Mesothelial cell of epicardium (in vitro differentiated cells): ENCODE data around the gene ADGRF1. TPM values are rescaled to one million over a fixed set of nuclear protein-coding genes. Genes with fewer than 3 reads are reported as not detected.
A peak's percentile ranks its signal among the peaks of the same experiment; 100 is the strongest.
"Not testable (repeated sequence)": the region's sequence is repeated elsewhere in the genome, so short reads cannot be mapped to it uniquely, and the experiment has no call there.

ENCODE experiments used
- DNase-seq, 2 experiments: peaks; one replicate each; pipeline ENCODE4 v3.0.0; 2021; ENCODE audit warnings: low spot score in 2 of 2; ENCODE audit not compliant: unreplicated experiment in 2 of 2
- H3K27ac Mint-ChIP-seq: 2 replicates; pipeline ENCODE4 v1.8.0; 2021; ENCODE audit warnings: mixed read lengths
- H3K27me3 Mint-ChIP-seq: 2 replicates; pipeline ENCODE4 v1.8.0; 2021; ENCODE audit warnings: low read depth, mixed read lengths
- H3K36me3 Mint-ChIP-seq: 2 replicates; pipeline ENCODE4 v1.8.0; 2021; ENCODE audit warnings: mixed read lengths
- H3K4me1 Mint-ChIP-seq: 2 replicates; pipeline ENCODE4 v1.8.0; 2021; ENCODE audit warnings: mixed read lengths
- H3K4me3 Mint-ChIP-seq: 2 replicates; pipeline ENCODE4 v1.8.0; 2021; ENCODE audit warnings: mild to moderate bottlenecking, moderate library complexity, mixed read lengths
- H3K9me3 Mint-ChIP-seq: 2 replicates; pipeline ENCODE4 v1.8.0; 2021; ENCODE audit warnings: mixed read lengths
- total RNA-seq: library from RNA; stranded (reverse); gene quantifications from 3 replicates; pipeline ENCODE4 v1.2.1, GENCODE V29; 2021
- TF ChIP-seq, protein P1 (sequence below): fragments of 200-600 bp; sonication (generic); IDR thresholded peaks from one replicate; pipeline ENCODE4 v1.5.0; 2021; ENCODE audit warnings: antibody characterized with exemption; ENCODE audit not compliant: unreplicated experiment

The ADGRF1 gene
- total RNA-seq, 1 donor from 2014 or later: 1.4 TPM

DNA sequence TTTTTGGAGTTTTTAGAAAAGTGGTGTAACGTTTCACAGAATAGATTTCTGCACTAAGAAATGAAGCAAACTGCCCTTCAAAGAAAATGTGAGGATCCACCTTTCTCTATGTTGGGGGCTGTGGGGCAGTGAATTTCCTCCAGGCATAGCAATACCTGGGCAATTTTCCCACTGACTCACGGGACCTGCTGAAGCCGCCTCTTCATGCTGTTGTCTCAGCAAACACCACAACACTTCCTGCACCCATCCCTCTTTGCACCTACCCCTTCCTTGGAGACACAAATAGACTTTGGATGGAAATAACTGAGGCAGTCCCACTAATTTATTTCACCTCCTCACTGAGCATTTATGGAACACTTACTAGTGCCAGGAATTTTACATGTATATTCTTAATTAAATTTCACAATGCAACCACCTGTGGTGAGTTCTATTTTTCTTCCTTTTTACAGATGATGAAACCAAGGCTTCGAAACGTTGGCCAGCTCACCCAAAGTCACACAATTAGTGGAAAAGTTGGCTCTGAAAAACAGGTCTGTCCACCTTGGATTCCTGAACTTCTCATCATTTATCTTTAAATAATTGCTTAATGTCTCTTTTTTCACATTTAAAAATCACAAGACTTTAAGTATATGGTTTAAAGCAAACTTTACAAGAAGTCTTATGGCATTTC lies 17.2 kb upstream of the ADGRF1 start:
- no peaks in the 10 kb centered on the region for H3K27me3 Mint-ChIP-seq
- peaks cover 15% of the 10 kb centered on the region for H3K9me3 Mint-ChIP-seq
- no peak overlapping the region for H3K4me3 Mint-ChIP-seq
- peaks cover 5% of the 10 kb centered on the region for H3K36me3 Mint-ChIP-seq
- H3K4me1 Mint-ChIP-seq: peaks cover 15% of the 10 kb centered on the region
- TF ChIP-seq, protein P1, sequence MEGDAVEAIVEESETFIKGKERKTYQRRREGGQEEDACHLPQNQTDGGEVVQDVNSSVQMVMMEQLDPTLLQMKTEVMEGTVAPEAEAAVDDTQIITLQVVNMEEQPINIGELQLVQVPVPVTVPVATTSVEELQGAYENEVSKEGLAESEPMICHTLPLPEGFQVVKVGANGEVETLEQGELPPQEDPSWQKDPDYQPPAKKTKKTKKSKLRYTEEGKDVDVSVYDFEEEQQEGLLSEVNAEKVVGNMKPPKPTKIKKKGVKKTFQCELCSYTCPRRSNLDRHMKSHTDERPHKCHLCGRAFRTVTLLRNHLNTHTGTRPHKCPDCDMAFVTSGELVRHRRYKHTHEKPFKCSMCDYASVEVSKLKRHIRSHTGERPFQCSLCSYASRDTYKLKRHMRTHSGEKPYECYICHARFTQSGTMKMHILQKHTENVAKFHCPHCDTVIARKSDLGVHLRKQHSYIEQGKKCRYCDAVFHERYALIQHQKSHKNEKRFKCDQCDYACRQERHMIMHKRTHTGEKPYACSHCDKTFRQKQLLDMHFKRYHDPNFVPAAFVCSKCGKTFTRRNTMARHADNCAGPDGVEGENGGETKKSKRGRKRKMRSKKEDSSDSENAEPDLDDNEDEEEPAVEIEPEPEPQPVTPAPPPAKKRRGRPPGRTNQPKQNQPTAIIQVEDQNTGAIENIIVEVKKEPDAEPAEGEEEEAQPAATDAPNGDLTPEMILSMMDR: no peak
- DNase-seq: no peak
- H3K27ac Mint-ChIP-seq: peak overlapping the region; percentile 29

DNA sequence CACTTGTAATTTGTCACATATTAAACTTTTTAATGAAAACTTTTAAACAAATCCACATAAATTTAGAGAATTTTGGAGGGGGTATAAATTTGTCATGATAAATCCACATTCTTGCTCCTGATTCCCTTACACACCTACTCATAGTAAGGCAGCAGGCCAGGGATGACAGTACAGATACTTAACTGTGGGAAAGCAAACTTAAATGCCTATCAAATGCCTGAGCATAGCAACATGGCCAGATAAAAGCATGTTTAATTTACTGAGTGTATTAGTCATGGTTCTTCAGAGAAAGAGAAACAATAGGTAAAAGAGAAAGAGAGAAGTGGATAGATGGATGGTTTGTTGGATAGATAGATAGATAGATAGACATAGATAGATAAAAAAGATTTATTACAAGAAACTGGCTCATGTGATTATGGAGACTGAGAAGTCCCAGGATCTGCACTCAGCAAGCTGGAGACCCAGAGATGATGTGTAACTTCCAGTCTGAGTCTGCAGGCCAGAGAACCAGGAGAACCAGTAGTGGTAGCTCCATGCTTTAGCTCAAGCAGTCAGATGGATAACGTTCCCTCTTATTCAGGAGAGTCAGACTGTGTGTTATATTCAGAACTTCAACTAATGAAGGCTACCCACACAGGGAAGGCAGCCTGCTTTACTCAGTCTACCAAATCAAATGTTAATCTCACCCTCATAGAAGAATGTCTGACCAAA lies 15.9 kb upstream of the ADGRF1 start:
- Mint-ChIP-seq H3K9me3 (peaks cover 14% of the 10 kb centered on the region), H3K27ac (peak overlapping the region; percentile 78), H3K36me3 (peaks cover 4% of the 10 kb centered on the region), H3K27me3 (no peaks in the 10 kb centered on the region), H3K4me3 (no peak overlapping the region), H3K4me1 (peaks cover 15% of the 10 kb centered on the region)
- TF ChIP-seq, protein P1: no peak
- DNase-seq: no peak

DNA sequence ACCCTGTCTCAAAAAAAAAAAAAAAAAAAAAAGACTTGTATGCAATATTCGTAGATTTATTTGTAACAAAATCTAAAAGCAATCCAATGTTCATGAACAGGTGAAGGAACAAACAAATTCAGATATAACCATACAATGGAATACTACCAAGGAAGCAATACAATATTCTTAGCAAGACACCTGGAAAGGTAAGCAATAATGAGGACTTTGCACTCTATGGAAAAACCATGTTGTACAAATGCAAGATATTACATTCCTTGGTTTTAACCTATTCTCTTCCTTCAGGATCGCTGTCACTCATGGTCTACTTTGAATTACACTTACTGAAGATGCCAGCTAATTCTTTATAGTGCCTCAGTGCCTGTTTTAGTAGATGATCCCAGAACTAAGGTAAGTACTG lies 14.7 kb upstream of the ADGRF1 start:
- TF ChIP-seq, protein P1: no peak
- Mint-ChIP-seq H3K4me1 (peaks cover 15% of the 10 kb centered on the region), H3K36me3 (peaks cover 4% of the 10 kb centered on the region), H3K27ac (no peak overlapping the region), H3K4me3 (no peak overlapping the region), H3K9me3 (peaks cover 12% of the 10 kb centered on the region), H3K27me3 (no peaks in the 10 kb centered on the region)
- DNase-seq: no peak

DNA sequence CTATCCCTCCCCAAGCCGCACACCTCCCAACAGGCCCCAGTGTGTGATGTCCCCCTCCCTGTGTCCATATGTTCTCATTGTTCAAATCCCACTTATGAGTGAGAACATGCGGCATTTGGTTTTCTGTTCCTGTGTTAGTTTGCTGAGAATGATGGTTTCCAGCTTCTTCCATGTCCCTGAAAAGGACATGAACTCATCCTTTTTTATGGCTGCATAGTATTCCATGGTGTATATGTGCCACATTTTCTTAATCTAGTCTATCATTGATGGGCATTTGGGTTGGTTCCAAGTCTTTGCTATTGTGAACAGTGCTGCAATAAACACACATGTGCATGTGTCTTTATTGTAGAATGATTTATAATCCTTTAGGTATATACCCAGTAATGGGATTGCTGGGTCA lies 12.2 kb upstream of the ADGRF1 start:
- DNase-seq, H3K27ac Mint-ChIP-seq, H3K4me1 Mint-ChIP-seq: not testable (repeated sequence)

DNA sequence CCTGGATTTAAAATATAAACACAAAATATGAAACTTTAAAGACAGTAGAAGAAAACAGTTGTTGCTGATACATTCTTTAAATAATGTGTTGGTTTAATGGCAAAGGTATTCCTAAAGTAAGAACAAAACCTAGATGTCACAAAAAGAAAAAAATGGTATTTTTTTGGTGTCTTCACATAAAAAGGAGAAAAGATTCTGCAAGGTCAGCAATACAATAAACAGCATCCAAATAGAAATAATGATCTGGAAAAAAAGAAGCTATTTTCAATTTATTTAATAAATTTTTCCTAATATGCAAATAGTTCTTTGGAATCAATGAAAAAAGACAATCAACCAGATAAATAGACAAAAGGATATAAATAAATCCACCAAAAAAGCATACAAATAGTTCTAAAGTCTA lies 6.5 kb upstream of the ADGRF1 start:
- H3K27me3 Mint-ChIP-seq: no peaks in the 10 kb centered on the region
- no peak overlapping the region for H3K27ac Mint-ChIP-seq
- H3K4me3 Mint-ChIP-seq: no peak overlapping the region
- peaks cover 26% of the 10 kb centered on the region for H3K4me1 Mint-ChIP-seq
- H3K9me3 Mint-ChIP-seq: peaks cover 3% of the 10 kb centered on the region
- no peak for DNase-seq
- TF ChIP-seq, protein P1: no peak
- peaks cover 2% of the 10 kb centered on the region for H3K36me3 Mint-ChIP-seq

More for the DNA sequence above, 12.2 kb upstream of the ADGRF1 start:
- H3K27me3 Mint-ChIP-seq, H3K4me3 Mint-ChIP-seq, H3K36me3 Mint-ChIP-seq: not testable (repeated sequence)
- peaks cover 12% of the 10 kb centered on the region for H3K9me3 Mint-ChIP-seq
